ENCODE data around the gene CSTF1.

The CSTF1 gene

DNA sequence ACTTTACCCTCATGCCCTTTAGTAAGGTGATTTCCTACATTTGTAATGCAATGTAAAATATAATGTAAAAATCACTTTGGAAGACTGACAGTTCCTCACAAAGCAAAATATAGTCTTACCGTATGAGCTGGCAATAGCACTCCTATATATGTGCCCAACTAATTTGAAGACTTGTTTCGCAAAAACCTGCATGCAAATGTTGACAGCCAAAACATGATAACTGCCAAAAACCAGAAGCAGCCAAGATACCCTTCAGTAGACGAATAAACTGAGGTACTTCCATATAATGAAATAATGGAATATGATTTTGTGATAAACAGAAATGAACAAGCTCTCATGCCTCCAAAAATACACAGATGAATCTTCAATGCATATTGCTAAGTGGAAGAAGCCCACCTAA lies 14.1 kb upstream of the CSTF1 start:
- no peak for DNase-seq (ENCODE audit: low read depth)
- TF ChIP-seq, protein P1, sequence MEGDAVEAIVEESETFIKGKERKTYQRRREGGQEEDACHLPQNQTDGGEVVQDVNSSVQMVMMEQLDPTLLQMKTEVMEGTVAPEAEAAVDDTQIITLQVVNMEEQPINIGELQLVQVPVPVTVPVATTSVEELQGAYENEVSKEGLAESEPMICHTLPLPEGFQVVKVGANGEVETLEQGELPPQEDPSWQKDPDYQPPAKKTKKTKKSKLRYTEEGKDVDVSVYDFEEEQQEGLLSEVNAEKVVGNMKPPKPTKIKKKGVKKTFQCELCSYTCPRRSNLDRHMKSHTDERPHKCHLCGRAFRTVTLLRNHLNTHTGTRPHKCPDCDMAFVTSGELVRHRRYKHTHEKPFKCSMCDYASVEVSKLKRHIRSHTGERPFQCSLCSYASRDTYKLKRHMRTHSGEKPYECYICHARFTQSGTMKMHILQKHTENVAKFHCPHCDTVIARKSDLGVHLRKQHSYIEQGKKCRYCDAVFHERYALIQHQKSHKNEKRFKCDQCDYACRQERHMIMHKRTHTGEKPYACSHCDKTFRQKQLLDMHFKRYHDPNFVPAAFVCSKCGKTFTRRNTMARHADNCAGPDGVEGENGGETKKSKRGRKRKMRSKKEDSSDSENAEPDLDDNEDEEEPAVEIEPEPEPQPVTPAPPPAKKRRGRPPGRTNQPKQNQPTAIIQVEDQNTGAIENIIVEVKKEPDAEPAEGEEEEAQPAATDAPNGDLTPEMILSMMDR (IDR thresholded peaks at IDR 0.05; ENCODE audit: control insufficient read depth, insufficient read depth, low read depth, low read length, missing control alignments), result no peak
- no peak overlapping the region for H3K4me3 ChIP-seq (ENCODE audit: control insufficient read depth, low read depth, low read length)

DNA sequence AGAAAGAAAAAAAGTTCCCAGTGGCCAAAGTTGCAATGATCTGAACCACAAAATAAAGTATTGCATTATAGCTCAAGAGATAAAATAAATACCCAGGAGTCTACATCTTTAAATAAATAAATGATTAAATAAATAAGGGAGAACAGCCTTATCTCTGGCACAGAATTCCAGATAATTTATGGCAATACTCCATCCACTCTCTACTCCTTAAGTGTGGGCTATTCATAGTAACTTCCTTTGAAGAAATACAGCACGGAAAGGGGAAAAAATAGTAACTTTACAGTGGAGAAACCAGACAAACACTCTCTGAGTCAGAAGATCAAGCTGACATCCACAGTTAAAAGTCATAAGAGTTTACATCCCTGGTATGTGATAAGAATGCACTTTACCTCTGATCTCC lies 12.1 kb upstream of the CSTF1 start:
- DNase-seq (ENCODE audit: low read depth), result no peak

DNA sequence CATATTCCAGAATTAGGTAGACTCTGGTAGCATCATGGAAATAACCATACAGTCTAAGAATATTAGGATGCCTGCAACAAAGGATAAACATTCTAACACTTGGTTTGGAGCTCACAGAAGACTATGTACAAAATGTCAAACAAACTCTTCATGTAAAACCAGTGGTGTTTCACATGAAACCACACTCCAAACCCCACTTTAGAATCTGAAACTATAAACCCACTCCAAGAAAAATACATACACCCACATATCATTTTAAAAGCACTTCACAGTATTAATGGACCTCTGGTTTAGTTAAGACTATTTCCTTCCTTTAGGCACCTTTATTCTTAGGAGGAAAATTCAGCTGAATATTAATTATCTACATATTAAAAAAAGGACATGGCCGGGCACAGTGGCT lies 10.9 kb upstream of the CSTF1 start:
- no peak overlapping the region for H3K4me3 ChIP-seq (ENCODE audit: control insufficient read depth, low read depth, low read length)
- DNase-seq (ENCODE audit: low read depth), result no peak
- TF ChIP-seq, protein P1 (IDR thresholded peaks at IDR 0.05; ENCODE audit: control insufficient read depth, insufficient read depth, low read depth, low read length, missing control alignments), result no peak

More for the DNA sequence above, 12.1 kb upstream of the CSTF1 start:
- TF ChIP-seq, protein P1 (IDR thresholded peaks at IDR 0.05; ENCODE audit: control insufficient read depth, insufficient read depth, low read depth, low read length, missing control alignments), result no peak
- H3K4me3 ChIP-seq (ENCODE audit: control insufficient read depth, low read depth, low read length), result no peak overlapping the region

DNA sequence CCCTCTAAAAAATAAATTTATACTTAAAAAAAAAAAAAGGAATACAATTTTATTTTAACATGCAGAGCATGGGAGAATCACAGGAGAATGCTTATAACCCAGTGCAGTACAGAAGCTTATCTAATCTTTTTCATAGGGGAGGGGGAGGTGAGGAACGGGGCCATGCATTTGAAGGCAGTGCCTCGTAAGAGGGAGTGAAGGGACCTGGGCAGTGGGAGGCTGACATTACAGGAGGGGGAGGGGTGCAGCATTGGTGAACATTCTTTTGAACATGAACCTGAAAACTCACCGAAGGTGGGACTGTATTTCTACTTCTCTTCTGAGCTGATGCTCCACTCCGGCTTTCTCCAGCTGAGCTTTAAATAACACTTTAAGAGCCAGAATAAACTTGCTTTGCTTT lies 9.7 kb upstream of the CSTF1 start:
- TF ChIP-seq, protein P1 (IDR thresholded peaks at IDR 0.05; ENCODE audit: control insufficient read depth, insufficient read depth, low read depth, low read length, missing control alignments), result no peak
- DNase-seq (ENCODE audit: low read depth), result no peak
- H3K4me3 ChIP-seq (ENCODE audit: control insufficient read depth, low read depth, low read length), result no peak overlapping the region

DNA sequence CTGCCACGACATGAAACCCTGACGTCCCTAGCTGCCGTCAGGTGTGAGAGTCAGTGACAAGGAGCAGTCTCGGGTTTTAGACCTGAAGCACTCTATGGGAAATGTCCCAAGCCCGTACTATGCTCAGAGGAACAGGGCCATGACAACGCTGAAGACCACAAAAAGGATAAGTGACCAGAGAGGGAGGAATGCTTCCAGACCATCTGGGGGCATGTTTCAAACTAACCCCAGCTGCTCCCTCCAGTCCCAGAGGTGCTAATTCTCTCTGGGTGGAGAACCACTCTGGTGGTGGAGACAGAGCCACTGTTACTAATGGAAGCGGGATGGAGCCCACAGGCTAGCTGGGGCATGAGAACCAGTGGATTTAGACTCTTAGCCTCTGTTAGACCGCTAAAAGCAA lies 9.1 kb upstream of the CSTF1 start:
- TF ChIP-seq, protein P1 (IDR thresholded peaks at IDR 0.05; ENCODE audit: control insufficient read depth, insufficient read depth, low read depth, low read length, missing control alignments), result no peak
- no peak for DNase-seq (ENCODE audit: low read depth)
- H3K4me3 ChIP-seq (ENCODE audit: control insufficient read depth, low read depth, low read length), result no peak overlapping the region

DNA sequence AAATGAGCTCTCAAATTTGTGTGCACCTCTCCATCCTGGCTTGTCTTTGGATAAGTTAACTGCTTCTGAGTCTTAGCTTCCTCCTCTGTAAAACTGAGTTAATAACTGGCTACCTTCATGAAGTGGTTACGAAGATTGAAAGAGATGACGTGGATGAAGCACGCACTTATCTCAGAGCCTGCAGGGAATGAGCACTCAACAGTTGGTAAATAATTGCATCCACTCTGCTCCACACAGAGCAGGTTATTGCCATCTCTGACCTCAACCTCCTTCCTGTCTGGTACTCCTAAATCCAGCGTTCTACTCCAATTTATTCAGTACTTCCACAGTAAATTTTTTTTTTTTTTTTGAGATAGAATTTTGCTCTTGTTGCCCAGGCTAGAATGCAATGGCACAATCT lies 7.3 kb upstream of the CSTF1 start:
- H3K4me3 ChIP-seq (ENCODE audit: control insufficient read depth, low read depth, low read length), result no peak overlapping the region
- TF ChIP-seq, protein P1 (IDR thresholded peaks at IDR 0.05; ENCODE audit: control insufficient read depth, insufficient read depth, low read depth, low read length, missing control alignments), result no peak

DNA sequence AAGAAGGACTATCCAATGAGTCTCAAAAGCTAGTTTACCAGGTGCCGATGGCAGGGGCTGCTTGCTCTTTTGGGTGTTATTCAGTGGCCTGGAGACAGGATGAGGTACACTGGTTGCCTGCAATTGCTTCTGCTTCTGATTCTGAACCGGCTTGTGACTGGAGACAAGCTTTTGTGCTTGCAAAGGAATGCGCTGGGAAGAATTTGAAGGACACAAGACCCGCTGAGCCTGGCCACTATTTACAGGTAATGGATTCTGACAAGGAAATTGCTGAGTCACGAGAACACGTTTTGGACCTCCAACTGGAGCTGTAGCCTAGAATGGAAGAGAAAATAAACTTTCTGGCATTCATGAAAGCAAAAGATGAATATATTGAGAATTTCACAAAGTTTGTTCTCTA lies 6.2 kb upstream of the CSTF1 start:
- H3K4me3 ChIP-seq (ENCODE audit: control insufficient read depth, low read depth, low read length), result no peak overlapping the region
- DNase-seq (ENCODE audit: low read depth), result no peak
- TF ChIP-seq, protein P1 (IDR thresholded peaks at IDR 0.05; ENCODE audit: control insufficient read depth, insufficient read depth, low read depth, low read length, missing control alignments), result no peak

More for the DNA sequence above, 7.3 kb upstream of the CSTF1 start:
- no peak for DNase-seq (ENCODE audit: low read depth)

Data from AG09309 (cell line).